HAP-1 (cell line): ENCODE data around the gene COG2.
A peak's percentile ranks its signal among the peaks of the same experiment; 100 is the strongest.

Source experiments
- DNase-seq, 2 experiments: peaks; one replicate each; pipeline ENCODE4 v3.0.0-alpha.2; 2016 to 2020; ENCODE audit warnings: low spot score in 2 of 2
- H3K27me3 ChIP-seq: fragments of 250-450 bp; sonication (Bioruptor Pico); 2 replicates; pipeline ENCODE4 v1.5.1; 2020; ENCODE audit warnings: low read depth, mild to moderate bottlenecking, moderate library complexity
- H3K36me3 ChIP-seq: fragments of 250-450 bp; sonication (Bioruptor Pico); replicated peaks from 2 replicates; pipeline ENCODE4 v1.5.1; 2020; ENCODE audit warnings: mild to moderate bottlenecking
- H3K4me1 ChIP-seq: fragments of 250-450 bp; sonication (Bioruptor Pico); 2 replicates; pipeline ENCODE4 v1.5.1; 2020; ENCODE audit warnings: mild to moderate bottlenecking
- H3K4me3 ChIP-seq: fragments of 250-450 bp; sonication (Bioruptor Pico); 2 replicates; pipeline ENCODE4 v1.5.1; 2020; ENCODE audit warnings: mild to moderate bottlenecking, moderate library complexity
- H3K9me3 ChIP-seq: fragments of 250-450 bp; sonication (Bioruptor Pico); 2 replicates; pipeline ENCODE4 v1.5.1; 2020; ENCODE audit warnings: mild to moderate bottlenecking, moderate library complexity
- in situ Hi-C: fragments of 300-500 bp; cut with MboI; formaldehyde crosslinking; loops from 3 replicates; pipeline ENCODE4 v1.14.3; 2020; ENCODE audit warnings: low sequenced_read_pairs, inconsistent platforms, mixed read lengths

COG2 gene

DNA sequence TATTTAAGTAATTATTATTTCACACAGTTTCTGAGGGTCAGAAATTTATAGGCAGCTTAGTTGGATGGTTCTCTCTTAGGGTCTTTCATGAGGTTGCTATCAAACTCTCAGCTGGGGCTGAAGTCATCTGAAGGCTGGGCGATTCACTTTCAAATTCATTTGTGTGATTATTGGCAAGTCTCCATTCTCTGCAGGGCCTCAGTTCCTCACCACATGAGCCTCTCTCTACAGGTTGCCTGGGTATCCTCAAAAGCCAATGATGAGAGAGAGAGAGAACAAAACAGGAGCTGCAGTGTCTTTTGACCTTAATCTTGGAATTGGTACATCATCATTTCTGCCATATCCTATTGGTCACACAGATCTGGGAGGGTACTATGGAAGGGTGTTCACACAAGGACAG is 29.6 kb upstream of the COG2 start:
- H3K9me3 ChIP-seq: no peaks in the 10 kb centered on the region
- DNase-seq: no peak
- H3K4me3 ChIP-seq: no peak overlapping the region
- no peaks in the 10 kb centered on the region for H3K4me1 ChIP-seq
- no peaks in the 10 kb centered on the region for H3K27me3 ChIP-seq
- in situ Hi-C loops: no loop called here
- no peaks in the 10 kb centered on the region for H3K36me3 ChIP-seq

DNA sequence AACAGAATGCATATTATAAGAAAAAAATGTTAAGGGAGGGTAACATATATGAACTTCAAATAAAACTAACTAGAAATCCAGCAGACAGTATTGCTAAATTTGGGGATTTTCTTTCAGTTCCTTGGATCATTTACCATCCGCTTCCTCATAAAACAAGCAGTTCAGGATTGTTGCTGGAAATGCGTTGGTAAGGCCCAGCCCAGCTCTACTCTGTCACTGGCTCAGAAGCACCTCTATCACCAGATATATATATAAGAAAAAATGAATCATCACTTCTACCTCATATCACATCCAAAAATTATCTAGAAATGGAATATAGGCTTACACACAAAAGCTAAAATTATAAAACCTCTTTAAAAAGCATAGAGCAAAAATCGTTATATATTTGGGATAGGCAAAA is 28.2 kb upstream of the COG2 start:
- no peak for DNase-seq
- Histone ChIP-seq H3K9me3 (no peaks in the 10 kb centered on the region), H3K4me3 (no peak overlapping the region), H3K4me1 (no peaks in the 10 kb centered on the region), H3K27me3 (no peaks in the 10 kb centered on the region), H3K36me3 (no peaks in the 10 kb centered on the region)
- in situ Hi-C loops: no loop called here

- no peaks in the 10 kb centered on the region for H3K27me3 ChIP-seq
- no peaks in the 10 kb centered on the region for H3K9me3 ChIP-seq
- no peaks in the 10 kb centered on the region for H3K4me1 ChIP-seq
- no peaks in the 10 kb centered on the region for H3K36me3 ChIP-seq
- in situ Hi-C loops: no loop called here
- DNase-seq: no peak
- H3K4me3 ChIP-seq: no peak overlapping the region
Observed at GRCh38 chr1:230618537-230618936, 23.7 kb upstream of the COG2 start.

- Histone ChIP-seq H3K36me3 (no peaks in the 10 kb centered on the region), H3K4me1 (no peaks in the 10 kb centered on the region), H3K4me3 (no peak overlapping the region), H3K9me3 (no peaks in the 10 kb centered on the region), H3K27me3 (no peaks in the 10 kb centered on the region)
- no peak for DNase-seq
- in situ Hi-C loops: no loop called here
Observed at GRCh38 chr1:230620649-230621323, 21.5 kb upstream of the COG2 start.

DNA sequence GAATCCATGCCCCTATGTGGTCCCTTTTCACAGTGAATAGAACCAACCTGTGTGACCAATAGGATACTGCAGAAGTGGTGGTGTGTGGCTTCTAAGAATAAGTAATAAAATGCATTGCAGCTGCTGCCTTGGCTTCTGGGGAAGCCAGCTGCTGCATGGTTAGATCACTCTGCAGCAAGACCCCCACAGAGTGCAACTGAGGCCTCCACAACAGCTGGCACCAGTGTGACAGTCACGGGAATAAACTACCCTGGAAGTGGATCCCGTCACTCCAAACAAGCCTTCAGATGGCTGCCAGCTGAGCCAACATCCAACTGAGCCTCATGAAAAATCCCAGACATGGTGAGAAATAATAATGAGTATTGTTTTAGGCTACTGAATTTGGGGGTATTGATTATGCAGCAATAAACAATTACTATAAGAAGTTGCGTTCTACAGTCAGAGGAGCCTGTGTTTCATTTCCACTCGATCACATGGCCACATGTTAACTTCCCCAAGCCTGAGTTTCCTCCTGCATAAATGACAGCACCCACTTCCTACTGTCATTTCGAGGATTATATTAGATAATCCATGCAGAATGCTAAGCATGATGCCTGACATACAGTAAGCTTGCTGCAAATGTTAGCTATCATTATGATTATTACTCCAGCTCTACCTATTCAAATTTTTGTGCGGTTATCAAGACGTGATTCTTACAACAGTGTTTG is 20.8 kb upstream of the COG2 start:
- Histone ChIP-seq H3K4me3 (no peak overlapping the region), H3K9me3 (no peaks in the 10 kb centered on the region), H3K4me1 (no peaks in the 10 kb centered on the region), H3K27me3 (no peaks in the 10 kb centered on the region), H3K36me3 (no peaks in the 10 kb centered on the region)
- no peak for DNase-seq
- in situ Hi-C loops: no loop called here

DNA sequence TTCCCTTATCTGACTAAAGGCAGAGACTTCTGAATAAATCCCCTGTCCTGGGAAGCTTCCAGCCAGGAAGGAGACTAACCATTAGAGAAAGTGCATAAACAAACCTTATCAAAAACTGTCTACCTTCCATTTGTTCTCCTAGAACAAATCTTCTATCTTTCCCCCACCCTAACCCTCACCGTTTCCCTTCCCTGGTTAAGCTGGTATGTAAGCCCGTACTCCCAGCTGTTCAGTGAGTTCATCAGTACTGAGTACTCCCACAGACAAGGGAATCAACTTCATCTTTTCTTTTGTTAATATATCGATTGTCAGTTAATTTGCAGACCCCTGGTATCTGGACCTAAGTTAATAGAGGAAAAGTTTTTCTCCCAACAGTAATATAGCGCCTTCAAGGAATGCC is 20.1 kb upstream of the COG2 start:
- no peaks in the 10 kb centered on the region for H3K27me3 ChIP-seq
- in situ Hi-C loops: no loop called here
- no peaks in the 10 kb centered on the region for H3K4me1 ChIP-seq
- H3K36me3 ChIP-seq: no peaks in the 10 kb centered on the region
- H3K9me3 ChIP-seq: no peaks in the 10 kb centered on the region
- H3K4me3 ChIP-seq: no peak overlapping the region
- DNase-seq: no peak

DNA sequence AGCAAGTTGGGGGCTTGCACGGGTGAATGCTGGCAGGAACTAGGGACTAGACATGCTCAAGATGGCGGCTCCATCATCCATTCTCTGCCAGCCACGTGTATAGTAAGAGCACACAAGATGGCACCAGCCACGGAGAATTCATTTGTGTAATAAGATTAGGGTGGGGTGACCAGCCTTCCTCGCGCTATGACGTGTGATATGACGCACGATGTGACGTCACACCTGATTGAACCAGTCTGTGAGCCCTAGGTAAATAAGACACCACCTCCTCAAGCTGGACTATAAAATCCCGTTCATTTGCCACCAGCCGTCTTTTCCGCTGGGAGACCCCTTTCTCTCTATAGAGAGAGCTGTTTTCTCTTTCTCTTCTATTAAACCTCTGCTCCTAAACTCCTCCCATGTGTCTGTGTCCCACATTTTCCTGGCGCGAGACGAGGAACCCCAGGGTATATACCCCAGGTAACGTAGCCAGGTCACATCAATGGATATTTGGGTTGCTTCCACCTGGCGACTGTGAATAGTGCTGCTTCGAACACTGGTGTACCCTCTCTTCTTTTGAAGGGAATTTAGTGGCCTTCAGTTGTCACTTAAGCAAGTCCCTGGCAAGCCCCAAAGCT is 18.1 kb upstream of the COG2 start:
- no peak overlapping the region for H3K4me3 ChIP-seq
- no peaks in the 10 kb centered on the region for H3K4me1 ChIP-seq
- no peaks in the 10 kb centered on the region for H3K9me3 ChIP-seq
- H3K27me3 ChIP-seq: no peaks in the 10 kb centered on the region
- no peak for DNase-seq
- H3K36me3 ChIP-seq: no peaks in the 10 kb centered on the region
- in situ Hi-C loops: no loop called here

- no peaks in the 10 kb centered on the region for H3K4me1 ChIP-seq
- H3K36me3 ChIP-seq: no peaks in the 10 kb centered on the region
- no peak overlapping the region for H3K4me3 ChIP-seq
- H3K27me3 ChIP-seq: peaks cover 4% of the 10 kb centered on the region; the same call in 1 of the 2 replicates
- DNase-seq: no peak
- H3K9me3 ChIP-seq: no peaks in the 10 kb centered on the region
- in situ Hi-C loops: loop anchor here (25.0 kb wide), 1 partner anchor 586 kb away; no protein-coding TSS in a partner anchor
Observed at GRCh38 chr1:230626232-230626631, 16.0 kb upstream of the COG2 start.

- in situ Hi-C loops: loop anchor here (25.0 kb wide), 1 partner anchor 585 kb away; no protein-coding TSS in a partner anchor
- no peak for DNase-seq
- Histone ChIP-seq H3K9me3 (no peaks in the 10 kb centered on the region), H3K27me3 (peaks cover 4% of the 10 kb centered on the region; the same call in 1 of the 2 replicates), H3K4me3 (no peak overlapping the region), H3K4me1 (no peaks in the 10 kb centered on the region), H3K36me3 (no peaks in the 10 kb centered on the region)
Observed at GRCh38 chr1:230627767-230628166, 14.5 kb upstream of the COG2 start.

DNA sequence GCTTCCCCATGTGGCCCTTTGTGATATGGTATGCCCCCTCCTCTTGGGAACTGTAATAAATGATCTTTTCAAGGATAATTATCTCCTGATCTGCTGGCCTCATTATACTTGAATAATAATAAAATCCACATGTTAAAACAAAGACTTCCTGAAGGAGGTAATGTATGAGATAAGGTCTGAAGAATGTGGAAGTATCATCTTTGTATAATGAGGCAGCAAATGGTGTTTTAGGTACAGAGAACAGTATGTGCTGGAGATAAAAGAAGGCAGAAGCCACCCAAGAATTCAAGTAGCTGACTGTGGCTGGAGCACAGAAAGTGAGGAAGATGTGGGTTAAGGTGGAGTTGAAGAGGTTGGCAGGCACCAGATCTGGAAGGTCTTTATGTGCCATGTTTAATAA is 12.8 kb upstream of the COG2 start:
- no peaks in the 10 kb centered on the region for H3K36me3 ChIP-seq
- H3K4me3 ChIP-seq: no peak overlapping the region
- H3K27me3 ChIP-seq: peaks cover 4% of the 10 kb centered on the region; the same call in 1 of the 2 replicates
- no peaks in the 10 kb centered on the region for H3K4me1 ChIP-seq
- no peaks in the 10 kb centered on the region for H3K9me3 ChIP-seq
- no peak for DNase-seq
- in situ Hi-C loops: loop anchor here (25.0 kb wide), 1 partner anchor 583 kb away; no protein-coding TSS in a partner anchor

- Histone ChIP-seq H3K4me3 (no peak overlapping the region), H3K4me1 (no peaks in the 10 kb centered on the region), H3K27me3 (peaks cover 5% of the 10 kb centered on the region), H3K9me3 (no peaks in the 10 kb centered on the region), H3K36me3 (no peaks in the 10 kb centered on the region)
- in situ Hi-C loops: loop anchor here (25.0 kb wide), 1 partner anchor 581 kb away; no protein-coding TSS in a partner anchor
- no peak for DNase-seq
Observed at GRCh38 chr1:230631477-230631876, 10.8 kb upstream of the COG2 start.

- no peaks in the 10 kb centered on the region for H3K36me3 ChIP-seq
- no peak overlapping the region for H3K4me3 ChIP-seq
- no peaks in the 10 kb centered on the region for H3K9me3 ChIP-seq
- DNase-seq: peak in 1 of 2 experiments; percentile 35
- in situ Hi-C loops: loop anchor here (25.0 kb wide), 1 partner anchor 580 kb away; no protein-coding TSS in a partner anchor
- peaks cover 13% of the 10 kb centered on the region for H3K27me3 ChIP-seq
- no peaks in the 10 kb centered on the region for H3K4me1 ChIP-seq
Observed at GRCh38 chr1:230632273-230632873, 9.9 kb upstream of the COG2 start.

DNA sequence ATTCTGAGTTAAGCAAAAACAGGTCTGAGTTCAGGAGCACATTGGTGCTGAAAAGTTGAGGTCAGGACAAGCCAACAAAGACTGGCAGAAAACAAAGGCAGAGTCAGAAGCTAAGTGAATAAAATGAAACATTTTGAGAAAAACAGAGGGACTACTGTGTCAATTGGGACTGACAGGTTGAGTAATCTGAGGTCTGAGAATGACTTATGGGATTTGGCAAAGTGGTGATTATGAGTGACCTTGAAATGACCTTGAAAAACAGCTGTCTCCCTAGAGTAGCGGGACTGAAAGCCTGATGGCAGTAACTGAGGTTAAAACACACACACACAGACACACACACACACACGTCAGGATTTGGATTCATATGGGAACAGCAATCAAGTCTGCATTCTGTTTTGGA is 8.8 kb upstream of the COG2 start:
- Histone ChIP-seq H3K4me1 (no peaks in the 10 kb centered on the region), H3K36me3 (no peaks in the 10 kb centered on the region), H3K4me3 (no peak overlapping the region), H3K9me3 (no peaks in the 10 kb centered on the region), H3K27me3 (peaks cover 24% of the 10 kb centered on the region)
- in situ Hi-C loops: loop anchor here (25.0 kb wide), 1 partner anchor 579 kb away; no protein-coding TSS in a partner anchor
- no peak for DNase-seq
